Cerebellar nuclear complex (tissue), 1 donor: ENCODE measurements around the gene PDZK1.
"Not testable (repeated sequence)": the region's sequence is repeated elsewhere in the genome, so short reads cannot be mapped to it uniquely, and the experiment has no call there.

Experiments
- DNase-seq, 2 experiments: peaks; one replicate each; lab custom pipeline; 2025; lab: John Stamatoyannopoulos, UW

PDZK1 gene

DNA sequence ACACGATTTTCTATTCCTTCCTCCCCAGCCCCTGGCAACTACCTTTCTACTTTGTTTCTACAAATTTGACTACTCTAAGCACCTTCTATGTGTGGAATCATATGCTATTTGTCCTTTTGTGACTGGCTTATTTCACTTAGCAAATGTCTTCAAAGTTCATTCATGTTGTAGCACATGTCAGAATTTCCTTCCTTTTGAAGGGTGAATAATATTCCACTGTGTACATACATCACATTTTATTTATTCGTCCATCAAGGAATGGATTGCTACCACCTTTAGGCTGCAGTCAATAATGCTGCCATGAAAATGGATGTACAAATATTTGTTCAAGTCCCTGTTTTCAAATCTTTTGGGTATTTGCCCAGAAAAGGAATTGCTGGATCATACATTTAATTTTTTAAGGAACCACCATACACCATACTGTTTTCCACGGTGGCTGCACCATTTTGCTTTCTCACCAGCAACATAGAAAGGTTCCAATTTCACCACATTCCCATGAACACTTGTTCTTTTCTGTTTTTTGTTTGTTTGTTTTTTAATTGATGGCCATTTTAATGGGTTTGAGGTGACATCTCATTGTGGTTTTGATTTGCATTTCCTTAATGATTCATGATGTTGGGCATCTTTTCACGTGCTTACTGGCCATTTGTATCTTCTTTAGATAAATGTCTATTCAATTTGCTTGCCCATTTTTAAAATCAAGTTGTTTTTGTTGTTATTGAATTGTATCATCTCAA is 3.3 kb upstream of the PDZK1 start:
- DNase-seq, result no peak

- DNase-seq, result no peak
Observed at GRCh38 chr1:145708063-145708462, 895 bp upstream of the PDZK1 start.

GRCh38 chr1:145706086-145706664 is 993 bp downstream of the PDZK1 start:
- peak in 1 of 2 experiments; percentile 24 for DNase-seq

- no peak for DNase-seq
Observed at GRCh38 chr1:145705622-145706021, 1.5 kb downstream of the PDZK1 start.

DNA sequence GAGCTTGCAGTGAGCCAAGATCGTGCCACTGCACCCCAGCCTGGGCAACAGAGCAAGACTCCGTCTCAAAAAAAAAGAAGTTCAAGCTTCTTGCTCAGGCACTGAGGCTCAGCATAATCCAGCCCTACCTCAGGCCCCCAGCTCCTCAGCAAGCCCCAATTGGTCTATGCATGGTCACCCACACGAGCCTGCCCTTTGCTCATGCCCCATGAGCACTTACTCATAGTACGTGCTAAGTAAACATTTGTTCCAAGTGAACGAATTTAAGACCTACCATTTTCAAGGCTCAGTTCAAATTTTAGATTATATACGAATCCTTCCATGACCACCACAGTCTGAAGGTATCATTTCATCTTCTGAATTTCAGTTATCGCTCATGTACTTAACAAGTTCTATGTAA is 4.3 kb downstream of the PDZK1 start:
- no peak for DNase-seq

- DNase-seq, result no peak
Observed at GRCh38 chr1:145702052-145702451, 5.1 kb downstream of the PDZK1 start.

DNA sequence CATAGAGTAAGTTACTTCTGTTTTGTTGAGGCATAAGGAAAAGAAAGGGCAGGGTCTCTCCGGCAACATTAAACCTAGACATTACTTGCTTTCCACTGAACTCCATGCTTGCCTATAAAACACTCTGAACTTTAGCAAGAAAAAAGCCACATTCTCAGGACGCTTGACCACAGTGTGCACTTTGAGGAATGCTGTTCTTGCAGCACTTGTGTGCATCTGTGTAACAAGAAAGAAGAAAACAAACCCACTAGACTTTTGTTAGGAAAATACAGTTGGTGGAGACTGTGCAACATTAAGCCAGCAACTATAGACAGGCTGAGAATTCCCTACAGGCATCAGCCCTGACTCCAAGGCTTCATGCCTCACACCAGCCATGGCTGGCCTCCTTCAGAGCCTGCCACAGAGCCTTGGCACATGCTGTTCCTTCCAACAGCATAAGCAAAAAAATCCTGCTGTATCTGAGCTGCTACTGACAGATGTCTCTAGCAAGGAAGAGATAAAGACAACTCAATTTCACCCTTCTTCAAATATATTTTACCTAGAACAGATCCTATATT is 5.8 kb downstream of the PDZK1 start:
- no peak for DNase-seq

GRCh38 chr1:145696630-145696960 is 10.6 kb downstream of the PDZK1 start:
- no peak for DNase-seq

DNA sequence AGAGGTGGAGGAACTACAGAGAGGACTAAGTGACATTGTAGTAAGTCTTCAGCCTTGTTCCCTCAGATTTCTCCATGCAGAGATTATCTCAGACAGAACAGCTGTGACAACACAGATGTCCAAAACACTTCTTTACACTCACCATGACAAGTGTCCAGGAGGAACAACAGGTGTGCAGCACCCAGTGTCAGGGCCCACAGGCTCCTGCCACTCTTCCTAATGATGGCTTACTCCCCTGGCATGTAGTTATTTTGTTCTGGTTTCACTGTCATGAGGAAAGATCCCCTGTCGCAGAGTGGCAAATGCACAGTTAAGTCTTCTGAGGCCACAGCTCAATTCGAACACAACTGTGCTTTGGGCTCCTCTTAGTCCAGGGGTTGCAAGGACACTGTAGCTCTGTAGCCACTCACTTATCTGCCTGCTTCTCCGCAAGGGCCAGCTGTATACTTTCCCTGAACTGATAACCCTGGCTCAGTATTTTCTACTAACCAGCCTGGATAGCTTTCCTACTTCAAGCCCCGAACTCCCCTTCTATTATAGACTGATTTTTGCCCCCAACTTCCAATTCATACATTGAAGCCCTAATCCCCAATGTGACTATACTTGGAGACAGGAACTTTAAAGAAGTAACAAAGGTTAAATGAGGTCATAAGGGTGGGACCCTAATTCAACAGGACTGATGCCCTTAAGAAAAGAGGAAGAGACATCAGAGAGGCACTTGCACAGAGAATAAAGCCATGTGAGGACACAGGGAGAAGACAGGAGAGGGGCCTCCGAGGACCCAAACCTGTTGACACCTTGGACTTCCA is 11.1 kb downstream of the PDZK1 start:
- no peak for DNase-seq

DNA sequence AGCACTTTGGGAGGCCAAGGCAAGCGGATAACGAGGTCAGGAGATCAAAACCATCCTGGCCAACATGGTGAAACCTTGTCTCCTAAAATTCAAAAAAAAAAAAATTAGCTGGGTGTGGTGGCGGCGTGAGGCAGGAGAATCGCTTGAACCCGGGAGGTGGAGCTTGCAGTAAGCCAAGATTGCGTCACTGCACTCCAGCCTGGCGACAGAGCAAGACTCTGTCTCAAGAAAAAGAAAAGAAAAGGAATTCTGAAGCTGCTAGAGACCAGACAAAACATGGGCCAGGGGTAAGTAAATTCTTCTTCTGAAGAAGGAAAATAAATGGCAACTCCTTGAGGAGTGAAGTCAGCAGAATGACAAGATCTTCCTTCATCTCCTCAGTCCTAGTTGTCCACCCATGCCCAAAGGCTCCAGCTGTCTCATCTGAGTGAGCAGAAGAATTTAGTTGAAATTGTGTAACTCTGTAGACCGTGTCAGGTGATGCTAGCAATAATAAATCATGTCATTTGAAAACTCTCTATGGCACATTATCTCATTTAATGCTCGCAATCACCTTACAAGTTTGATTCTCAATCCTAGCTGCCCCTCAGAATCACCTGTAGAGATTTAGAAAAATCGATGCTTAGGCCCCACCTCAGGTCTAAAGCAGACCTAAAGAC is 14.3 kb downstream of the PDZK1 start:
- DNase-seq, result no peak

DNA sequence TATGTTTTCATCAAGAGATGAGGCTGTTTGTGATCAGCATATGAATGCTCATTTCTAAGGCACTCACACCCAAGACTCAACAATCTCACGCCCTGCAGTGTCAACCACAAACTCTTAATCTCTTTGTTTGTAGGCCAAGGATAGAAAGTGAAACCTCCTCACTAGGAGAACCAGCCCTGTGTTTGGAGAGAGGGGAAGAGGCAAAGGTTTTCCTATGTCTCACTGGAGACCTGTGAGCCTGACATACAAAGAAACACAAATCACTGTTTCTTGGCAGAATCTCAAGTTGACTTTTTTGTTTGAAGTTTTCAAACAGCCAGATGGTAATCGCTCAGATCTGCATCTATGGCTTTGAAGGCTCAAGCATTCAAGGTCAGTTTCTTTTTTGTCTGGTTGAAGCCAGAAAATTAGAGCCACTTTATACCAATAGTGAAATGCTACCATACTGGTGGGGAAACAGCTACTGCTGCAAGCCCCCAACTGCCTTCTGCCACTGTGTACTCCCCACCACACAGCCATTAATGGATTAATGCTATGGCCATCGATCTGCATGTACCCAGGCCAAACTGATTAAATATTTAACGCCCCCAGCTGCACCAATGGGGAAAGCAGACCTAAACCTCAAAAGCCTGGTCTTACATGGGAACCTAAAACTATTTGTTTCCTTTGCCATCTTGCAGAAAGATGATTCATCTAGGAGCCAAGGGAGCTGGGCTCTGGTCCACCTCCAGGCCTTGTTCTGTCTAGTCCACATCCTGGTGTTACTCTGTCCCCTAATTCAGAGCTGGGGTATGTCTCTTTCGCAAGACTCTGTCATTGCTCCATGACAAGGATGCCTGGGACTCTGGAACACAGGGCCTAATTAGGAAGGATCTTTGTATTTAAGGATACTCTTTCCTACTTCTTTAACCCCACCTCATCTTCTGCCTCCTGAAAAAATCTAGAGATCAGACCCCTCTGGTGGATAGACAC is 16.3 kb downstream of the PDZK1 start:
- DNase-seq, result no peak

- DNase-seq, result no peak
Observed at GRCh38 chr1:145689922-145690321, 17.2 kb downstream of the PDZK1 start.

DNA sequence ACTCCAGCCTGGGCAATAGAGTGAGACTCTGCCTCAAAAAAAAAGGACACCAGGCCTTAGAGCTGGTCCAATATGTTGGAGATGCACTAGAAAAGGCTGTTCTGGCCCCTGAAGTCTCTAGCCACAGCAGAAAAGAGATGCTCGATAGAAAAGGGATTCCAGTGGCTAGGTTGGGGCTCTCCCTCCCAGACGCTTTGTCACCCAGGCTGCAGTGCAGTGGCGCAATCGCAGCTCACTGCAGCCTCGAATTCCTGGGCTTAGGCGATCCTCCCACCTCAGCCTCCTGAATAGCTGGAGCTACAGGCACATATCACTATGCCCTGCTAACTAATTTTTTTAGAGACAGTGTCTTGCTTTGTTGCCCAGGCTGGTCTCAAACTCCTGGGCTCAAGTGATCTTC is 18.2 kb downstream of the PDZK1 start:
- no peak for DNase-seq

- DNase-seq, result no peak
Observed at GRCh38 chr1:145688328-145688727, 18.8 kb downstream of the PDZK1 start.

- DNase-seq, result not testable (repeated sequence)
Observed at GRCh38 chr1:145686078-145686477, 21.1 kb downstream of the PDZK1 start.

- DNase-seq, result not testable (repeated sequence)
Observed at GRCh38 chr1:145684858-145685257, 22.3 kb downstream of the PDZK1 start.

- DNase-seq, result not testable (repeated sequence)
Observed at GRCh38 chr1:145673217-145673616, 34.0 kb downstream of the PDZK1 start.

DNA sequence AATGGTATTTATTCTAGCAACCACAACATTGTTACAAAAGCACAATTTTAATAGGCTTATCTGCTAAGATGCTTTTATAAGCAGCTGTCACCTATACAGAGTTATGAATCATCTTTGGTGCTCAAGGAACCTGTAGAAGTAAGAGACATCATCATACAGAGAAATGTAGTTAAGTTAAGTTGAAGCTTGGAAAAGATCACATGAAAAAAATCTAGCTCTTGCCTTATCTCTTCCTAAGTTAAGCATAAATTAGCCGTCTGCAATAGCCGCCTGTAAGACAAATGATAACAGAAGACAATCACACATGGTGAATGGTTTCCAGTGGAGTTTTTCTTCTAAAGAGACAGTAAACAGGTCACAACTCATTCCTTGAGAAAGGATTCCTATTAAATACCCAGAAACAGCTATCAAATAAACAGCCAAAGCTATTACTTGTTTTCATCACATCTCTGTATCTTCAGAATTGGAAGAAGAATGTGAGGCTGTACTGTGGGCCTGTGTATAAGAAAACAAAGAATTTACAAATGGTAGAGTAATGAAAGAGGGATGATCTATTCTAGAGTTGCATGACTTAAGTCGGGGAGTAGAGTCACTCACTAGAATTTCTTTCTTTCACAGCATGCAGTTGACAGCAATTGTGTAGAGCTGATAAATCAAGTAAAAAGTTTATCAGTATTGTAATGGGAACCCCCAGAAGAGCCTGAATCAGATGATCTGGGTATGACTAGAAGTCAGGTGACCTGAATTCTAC is 36.0 kb downstream of the PDZK1 start:
- not testable (repeated sequence) for DNase-seq

- not testable (repeated sequence) for DNase-seq
Observed at GRCh38 chr1:145665015-145665414, 42.2 kb downstream of the PDZK1 start.

GRCh38 chr1:145662502-145662901 is 44.7 kb downstream of the PDZK1 start:
- not testable (repeated sequence) for DNase-seq
